Hepatocyte (in vitro differentiated cells): Measurements from ENCODE around the gene TXLNG.

Experiments
- CTCF ChIP-seq: fragments of 200-600 bp; sonication (generic); IDR thresholded peaks from 2 replicates; pipeline ENCODE4 v1.5.1; 2016; ENCODE audit warnings: antibody characterized with exemption, mild to moderate bottlenecking; ENCODE audit not compliant: poor library complexity
- EZH2 ChIP-seq: fragments of 200-600 bp; sonication (generic); IDR thresholded peaks from 2 replicates; pipeline ENCODE4 v1.6.1; 2016; ENCODE audit warnings: antibody characterized with exemption, mild to moderate bottlenecking, borderline replicate concordance

- no peak for TF ChIP-seq CTCF
- TF ChIP-seq EZH2, result no peak
These were observed 46.7 kb upstream of the TXLNG start for GRCh38 chrX:16739574-16739973.
